HG02840 (cell line): ENCODE measurements around the gene SLU7.

Experiments used
- ATAC-seq: cut with Tn5 transposase; IDR thresholded peaks from one replicate; pipeline ENCODE4 v1.9.1; 2021; ENCODE audit warnings: mild to moderate bottlenecking, moderate library complexity, moderate number of reproducible peaks; ENCODE audit not compliant: unreplicated experiment, low FRiP score

SLU7 gene

GRCh38 chr5:160418561-160419457 lies at the start of gene SLU7:
Gene SLU7, minus strand, starts transcription at chr5:160419081. Its CDS starts 3,787 bp downstream, at chr5:160415294.
- ATAC-seq, result peak; percentile 68

GRCh38 chr5:160468363-160468975 lies 49.6 kb upstream of the SLU7 start:
- no peak for ATAC-seq

GRCh38 chr5:160467555-160468362 lies 48.9 kb upstream of the SLU7 start:
- ATAC-seq, result peak; percentile 91

GRCh38 chr5:160466889-160467554 lies 48.1 kb upstream of the SLU7 start:
- ATAC-seq, result no peak

GRCh38 chr5:160466116-160466515 lies 47.2 kb upstream of the SLU7 start:
- no peak for ATAC-seq

- no peak for ATAC-seq
Measured at GRCh38 chr5:160464466-160464797, 45.6 kb upstream of the SLU7 start.

- no peak for ATAC-seq
Measured at GRCh38 chr5:160463740-160464465, 45.0 kb upstream of the SLU7 start.

- ATAC-seq, result no peak
Measured at GRCh38 chr5:160463227-160463626, 44.3 kb upstream of the SLU7 start.

- ATAC-seq, result no peak
Measured at GRCh38 chr5:160462167-160462566, 43.3 kb upstream of the SLU7 start.

- no peak for ATAC-seq
Measured at GRCh38 chr5:160461378-160461777, 42.5 kb upstream of the SLU7 start.

GRCh38 chr5:160460377-160461049 lies 41.6 kb upstream of the SLU7 start:
- no peak for ATAC-seq

- ATAC-seq, result peak; percentile 78
Measured at GRCh38 chr5:160458806-160459800, 40.2 kb upstream of the SLU7 start.

- ATAC-seq, result no peak
Measured at GRCh38 chr5:160457252-160457651, 38.4 kb upstream of the SLU7 start.

GRCh38 chr5:160456480-160457177 lies 37.7 kb upstream of the SLU7 start:
- no peak for ATAC-seq

- no peak for ATAC-seq
Measured at GRCh38 chr5:160455600-160455999, 36.7 kb upstream of the SLU7 start.

GRCh38 chr5:160453751-160454150 lies 34.9 kb upstream of the SLU7 start:
- ATAC-seq, result no peak

- ATAC-seq, result no peak
Measured at GRCh38 chr5:160452795-160453194, 33.9 kb upstream of the SLU7 start.

- ATAC-seq, result no peak
Measured at GRCh38 chr5:160452036-160452435, 33.2 kb upstream of the SLU7 start.
